ENCODE data around the gene SFMBT2. TPM values are rescaled to one million over a fixed set of nuclear protein-coding genes. Genes with fewer than 3 reads are reported as not detected.

The SFMBT2 gene
- total RNA-seq, 3 donors from 2014 or later (not counting 1 experiment from before 2014, with no cell fraction given): 50.4 to 70.4 (median 52.2) TPM

- DNase-seq: peak in 1 of 2 donors; percentile 52
- no peaks in the 10 kb centered on the region for H3K9me3 Mint-ChIP-seq
- Histone ChIP-seq H3K9me3 (ENCODE audit: control insufficient read depth, insufficient read depth, low read length) (no peaks in the 10 kb centered on the region), H3K27ac (ENCODE audit: low read length) (no peak overlapping the region), H3K4me3 (ENCODE audit: low read length) (no peak overlapping the region), H3K36me3 (ENCODE audit: control insufficient read depth, insufficient read depth, low read length) (peaks cover 42% of the 10 kb centered on the region), H3K27me3 (ENCODE audit: control insufficient read depth, insufficient read depth, low read length) (no peaks in the 10 kb centered on the region), H3K4me1 (ENCODE audit: control insufficient read depth, insufficient read depth, low read length) (no peaks in the 10 kb centered on the region)
- no peak overlapping the region for H3K4me3 Mint-ChIP-seq
- peaks cover 14% of the 10 kb centered on the region for H3K36me3 Mint-ChIP-seq
- intact Hi-C loops (cut with micrococcal nuclease): no loop called here
- no peak for ATAC-seq
- 33% methylated on average over 3 of the region's 5 CpGs for WGBS (ENCODE audit: insufficient coverage)
- no peaks in the 10 kb centered on the region for H3K27me3 Mint-ChIP-seq (ENCODE audit: low read depth in 2 of 2)
- TF ChIP-seq, protein P1, sequence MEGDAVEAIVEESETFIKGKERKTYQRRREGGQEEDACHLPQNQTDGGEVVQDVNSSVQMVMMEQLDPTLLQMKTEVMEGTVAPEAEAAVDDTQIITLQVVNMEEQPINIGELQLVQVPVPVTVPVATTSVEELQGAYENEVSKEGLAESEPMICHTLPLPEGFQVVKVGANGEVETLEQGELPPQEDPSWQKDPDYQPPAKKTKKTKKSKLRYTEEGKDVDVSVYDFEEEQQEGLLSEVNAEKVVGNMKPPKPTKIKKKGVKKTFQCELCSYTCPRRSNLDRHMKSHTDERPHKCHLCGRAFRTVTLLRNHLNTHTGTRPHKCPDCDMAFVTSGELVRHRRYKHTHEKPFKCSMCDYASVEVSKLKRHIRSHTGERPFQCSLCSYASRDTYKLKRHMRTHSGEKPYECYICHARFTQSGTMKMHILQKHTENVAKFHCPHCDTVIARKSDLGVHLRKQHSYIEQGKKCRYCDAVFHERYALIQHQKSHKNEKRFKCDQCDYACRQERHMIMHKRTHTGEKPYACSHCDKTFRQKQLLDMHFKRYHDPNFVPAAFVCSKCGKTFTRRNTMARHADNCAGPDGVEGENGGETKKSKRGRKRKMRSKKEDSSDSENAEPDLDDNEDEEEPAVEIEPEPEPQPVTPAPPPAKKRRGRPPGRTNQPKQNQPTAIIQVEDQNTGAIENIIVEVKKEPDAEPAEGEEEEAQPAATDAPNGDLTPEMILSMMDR (IDR thresholded peaks at IDR 0.05): no peak
- H3K27ac Mint-ChIP-seq: peak overlapping the region; percentile 10 to 41
- H3K4me1 Mint-ChIP-seq: peaks cover 24 to 29% of the 10 kb centered on the region in 2 donors
Observed at GRCh38 chr10:7159517-7159916, 251.3 kb downstream of the SFMBT2 start.

DNA sequence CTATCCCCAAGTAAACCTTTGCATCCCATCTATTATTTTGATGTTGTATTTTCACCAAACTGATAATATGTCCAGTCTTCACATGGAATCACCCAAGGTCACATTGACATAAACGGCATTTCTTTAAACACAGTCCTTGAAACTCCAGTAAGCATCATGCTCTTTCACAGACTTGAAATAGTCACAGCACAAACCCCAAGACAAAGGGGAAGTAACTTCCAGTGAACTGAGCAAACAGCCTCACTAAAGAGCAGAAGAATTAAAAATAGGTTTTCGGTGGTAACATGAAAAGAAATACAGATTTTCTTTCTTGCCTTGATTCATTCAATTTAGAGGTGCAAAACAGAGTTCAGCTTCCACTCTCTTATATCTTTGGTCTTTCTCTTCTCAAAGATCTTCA is 253.7 kb downstream of the SFMBT2 start:
- H3K4me1 ChIP-seq (ENCODE audit: control insufficient read depth, insufficient read depth, low read length): no peaks in the 10 kb centered on the region
- H3K36me3 ChIP-seq (ENCODE audit: control insufficient read depth, insufficient read depth, low read length): peaks cover 21% of the 10 kb centered on the region
- Mint-ChIP-seq H3K27ac (peak overlapping the region; percentile 26 to 35), H3K36me3 (peaks cover 6% of the 10 kb centered on the region), H3K27me3 (ENCODE audit: low read depth in 2 of 2) (no peaks in the 10 kb centered on the region), H3K4me1 (peaks cover 31 to 34% of the 10 kb centered on the region in 2 donors), H3K9me3 (no peaks in the 10 kb centered on the region), H3K4me3 (no peak overlapping the region)
- no peak for ATAC-seq
- H3K27ac ChIP-seq (ENCODE audit: low read length): peak overlapping the region; percentile 4
- no peaks in the 10 kb centered on the region for H3K9me3 ChIP-seq (ENCODE audit: control insufficient read depth, insufficient read depth, low read length)
- intact Hi-C loops (cut with micrococcal nuclease): no loop called here
- WGBS (ENCODE audit: insufficient coverage): 38% methylated on average over 1 of the region's 2 CpGs
- TF ChIP-seq, protein P1 (IDR thresholded peaks at IDR 0.05): no peak
- no peak for DNase-seq
- H3K4me3 ChIP-seq (ENCODE audit: low read length): no peak overlapping the region
- H3K27me3 ChIP-seq (ENCODE audit: control insufficient read depth, insufficient read depth, low read length): no peaks in the 10 kb centered on the region

GRCh38 chr10:7153750-7154149 is 257.1 kb downstream of the SFMBT2 start:
- Mint-ChIP-seq H3K4me3 (no peak overlapping the region), H3K27me3 (ENCODE audit: low read depth in 2 of 2) (no peaks in the 10 kb centered on the region), H3K36me3 (no peaks in the 10 kb centered on the region), H3K4me1 (peaks cover 17 to 23% of the 10 kb centered on the region in 2 donors), H3K9me3 (no peaks in the 10 kb centered on the region), H3K27ac (peak overlapping the region in 1 of 2 donors; percentile 16)
- Histone ChIP-seq H3K4me3 (ENCODE audit: low read length) (no peak overlapping the region), H3K4me1 (ENCODE audit: control insufficient read depth, insufficient read depth, low read length) (no peaks in the 10 kb centered on the region), H3K36me3 (ENCODE audit: control insufficient read depth, insufficient read depth, low read length) (no peaks in the 10 kb centered on the region), H3K27ac (ENCODE audit: low read length) (no peak overlapping the region), H3K27me3 (ENCODE audit: control insufficient read depth, insufficient read depth, low read length) (no peaks in the 10 kb centered on the region), H3K9me3 (ENCODE audit: control insufficient read depth, insufficient read depth, low read length) (no peaks in the 10 kb centered on the region)
- ATAC-seq (no peak), DNase-seq (no peak)
- TF ChIP-seq, protein P1 (IDR thresholded peaks at IDR 0.05): no peak
- 100% methylated on average over 1 of the region's 1 CpG for WGBS (ENCODE audit: insufficient coverage)
- intact Hi-C loops (cut with micrococcal nuclease): no loop called here

- Mint-ChIP-seq H3K4me1 (peaks cover 17 to 18% of the 10 kb centered on the region in 2 donors), H3K36me3 (no peaks in the 10 kb centered on the region), H3K4me3 (no peak overlapping the region), H3K27me3 (ENCODE audit: low read depth in 2 of 2) (peaks cover 0 to 4% of the 10 kb centered on the region in 2 donors), H3K9me3 (no peaks in the 10 kb centered on the region), H3K27ac (no peak overlapping the region)
- intact Hi-C loops (cut with micrococcal nuclease): no loop called here
- DNase-seq (no peak), ATAC-seq (no peak)
- peaks cover 2% of the 10 kb centered on the region for H3K27me3 ChIP-seq (ENCODE audit: control insufficient read depth, insufficient read depth, low read length)
- no peak overlapping the region for H3K27ac ChIP-seq (ENCODE audit: low read length)
- TF ChIP-seq, protein P1 (IDR thresholded peaks at IDR 0.05): no peak
- H3K36me3 ChIP-seq (ENCODE audit: control insufficient read depth, insufficient read depth, low read length): no peaks in the 10 kb centered on the region
- H3K4me1 ChIP-seq (ENCODE audit: control insufficient read depth, insufficient read depth, low read length): no peaks in the 10 kb centered on the region
- no peaks in the 10 kb centered on the region for H3K9me3 ChIP-seq (ENCODE audit: control insufficient read depth, insufficient read depth, low read length)
- WGBS (ENCODE audit: insufficient coverage): 100% methylated on average over 3 of the region's 3 CpGs
- H3K4me3 ChIP-seq (ENCODE audit: low read length): no peak overlapping the region
Observed at GRCh38 chr10:7152982-7153381, 257.9 kb downstream of the SFMBT2 start.

All from natural killer cell (primary cell).